ENCODE results near the gene UBE2G2.

DNA sequence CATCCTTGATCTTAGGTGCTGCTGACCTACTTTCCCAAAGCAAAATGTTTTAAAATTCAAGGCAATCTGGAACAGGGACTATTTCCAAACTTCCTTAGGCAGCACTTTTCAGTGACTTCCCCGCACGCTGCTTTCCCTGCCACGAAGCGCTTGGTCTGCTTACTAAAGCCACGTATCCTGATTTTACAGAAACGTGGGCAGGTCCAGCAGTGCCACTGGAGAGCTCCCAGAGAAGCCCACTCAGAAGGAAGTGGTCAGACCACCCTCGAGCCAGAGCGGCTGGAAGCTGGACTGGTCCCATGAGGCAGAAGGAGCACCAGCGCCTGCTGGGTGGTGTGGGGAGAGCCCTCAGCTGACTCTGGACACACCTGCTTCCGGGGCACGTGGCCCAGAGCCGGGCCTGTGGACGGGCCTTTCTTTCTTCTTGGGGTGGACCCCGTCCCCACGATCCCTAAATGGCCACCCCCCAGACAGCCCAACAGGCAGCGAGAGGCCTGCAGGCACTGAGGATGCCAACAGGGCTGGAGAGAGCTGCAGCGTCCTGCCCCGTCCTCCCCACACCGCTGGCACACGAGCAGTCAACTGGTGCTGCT is 48.7 kb upstream of the UBE2G2 start:
- no peak for TF ChIP-seq TAF1 (IDR thresholded peaks at IDR 0.05; ENCODE audit: borderline replicate concordance, insufficient read depth, low read length)
- TF ChIP-seq FOXP2 (optimal IDR thresholded peaks at IDR 0.05; ENCODE audit: borderline replicate concordance, extremely low read depth, extremely low read length, insufficient read depth), result no peak
